DMS114 treated with DMSO at 0.1 percent for 48 hours (cell line): ENCODE data around the gene EEF1A2.

Experiments
- DNase-seq: peaks from one replicate; lab custom pipeline; 2025; ENCODE audit not compliant: unreplicated experiment; lab: John Stamatoyannopoulos, UW

The EEF1A2 gene

GRCh38 chr20:63498960-63499337 is at the start of gene EEF1A2:
Gene EEF1A2 (minus strand): TSS chr20:63499083. CDS start chr20:63497763, 1,320 bp downstream.
- no peak for DNase-seq

GRCh38 chr20:63548542-63548941 is 49.7 kb upstream of the EEF1A2 start:
- DNase-seq: no peak

- no peak for DNase-seq
Observed at GRCh38 chr20:63547725-63548480, 49.0 kb upstream of the EEF1A2 start, which contains the start of gene SRMS. Gene SRMS (minus strand): TSS chr20:63547749. CDS start chr20:63547463, 286 bp downstream.

GRCh38 chr20:63546956-63547724 is 48.3 kb upstream of the EEF1A2 start:
- no peak for DNase-seq

GRCh38 chr20:63546256-63546955 is 47.5 kb upstream of the EEF1A2 start:
- no peak for DNase-seq

GRCh38 chr20:63545814-63546213 is 46.9 kb upstream of the EEF1A2 start:
- DNase-seq: no peak

- no peak for DNase-seq
Observed at GRCh38 chr20:63544958-63545516, 46.2 kb upstream of the EEF1A2 start.

GRCh38 chr20:63544241-63544957 is 45.5 kb upstream of the EEF1A2 start:
- DNase-seq: no peak

GRCh38 chr20:63543733-63544132 is 44.9 kb upstream of the EEF1A2 start:
- DNase-seq: no peak

- DNase-seq: no peak
Observed at GRCh38 chr20:63543131-63543530, 44.2 kb upstream of the EEF1A2 start.

GRCh38 chr20:63542696-63543095 is 43.8 kb upstream of the EEF1A2 start:
- DNase-seq: no peak

- DNase-seq: no peak
Observed at GRCh38 chr20:63542031-63542559, 43.2 kb upstream of the EEF1A2 start.

GRCh38 chr20:63541371-63541770 is 42.5 kb upstream of the EEF1A2 start:
- DNase-seq: no peak

- DNase-seq: no peak
Observed at GRCh38 chr20:63540417-63541186, 41.7 kb upstream of the EEF1A2 start.

GRCh38 chr20:63539441-63540370 is 40.8 kb upstream of the EEF1A2 start:
- DNase-seq: no peak

- DNase-seq: no peak
Observed at GRCh38 chr20:63539092-63539430, 40.2 kb upstream of the EEF1A2 start.

- DNase-seq: no peak
Observed at GRCh38 chr20:63538204-63539091, 39.6 kb upstream of the EEF1A2 start.
